Upper lobe of left lung (tissue), 6 donors: ENCODE results near the gene MARK3. TPM values are rescaled to one million over a fixed set of nuclear protein-coding genes. Genes with fewer than 3 reads are reported as not detected.
"Not testable (repeated sequence)": the region's sequence is repeated elsewhere in the genome, so short reads cannot be mapped to it uniquely, and the experiment has no call there.

Experiments used
- ATAC-seq, 2 donors: fragments of 200-7000 bp; cut with Tn5 transposase; one replicate each; pipeline ENCODE4 v1.9.1; 2022; ENCODE audit warnings: mild to moderate bottlenecking in 2 of 2, moderate library complexity in 2 of 2; ENCODE audit not compliant: low FRiP score in 2 of 2
- DNase-seq, 2 donors: peaks; one replicate each; pipeline ENCODE4 v3.0.0-alpha.2; 2019 to 2020
- H3K27ac ChIP-seq, 4 donors: fragments of 200-600 bp; sonication (generic); one replicate each; pipeline ENCODE4 v1.5.1; 2016 to 2019
- H3K27me3 ChIP-seq, 4 donors: fragments of 200-600 bp; sonication (generic); one replicate each; pipeline ENCODE4 v1.5.1; 2017 to 2019
- H3K36me3 ChIP-seq, 4 donors: fragments of 200-600 bp; sonication (generic); one replicate each; pipeline ENCODE4 v1.5.1; 2016 to 2019
- H3K4me1 ChIP-seq, 4 donors: fragments of 200-600 bp; sonication (generic); one replicate each; pipeline ENCODE4 v1.5.1; 2018 to 2019
- H3K4me3 ChIP-seq, 4 donors: fragments of 200-600 bp; sonication (generic); one replicate each; pipeline ENCODE4 v1.5.1; 2017 to 2019; ENCODE audit warnings: mild to moderate bottlenecking in 2 of 4, moderate library complexity in 1 of 4
- H3K9me3 ChIP-seq, 4 donors: fragments of 200-600 bp; sonication (generic); one replicate each; pipeline ENCODE4 v1.5.1; 2018 to 2019
- CTCF ChIP-seq, 6 experiments: fragments of 450-650 bp in 4 of 6; fragments of 200-600 bp in 2 of 6; sonication (generic) in 2 of 6; IDR thresholded peaks; one replicate each; pipeline ENCODE4 v1.5.1; 2016 to 2019; ENCODE audit warnings: antibody characterized with exemption in 6 of 6
- EP300 ChIP-seq, 4 donors: sonication (generic); formaldehyde crosslinking; IDR thresholded peaks; one replicate each; pipeline ENCODE4 v1.5.1; 2017; ENCODE audit warnings: antibody characterized with exemption in 4 of 4, control low read depth in 2 of 4
- POLR2A ChIP-seq, 4 donors: fragments of 450-650 bp; IDR thresholded peaks; one replicate each; pipeline ENCODE4 v1.5.1; 2016 to 2017; ENCODE audit warnings: antibody characterized with exemption in 4 of 4, mild to moderate bottlenecking in 2 of 4
- POLR2AphosphoS5 ChIP-seq, 2 donors: sonication (generic); formaldehyde crosslinking; IDR thresholded peaks; one replicate each; pipeline ENCODE4 v1.5.1; 2017; ENCODE audit warnings: antibody characterized with exemption in 2 of 2
- WGBS, 2 donors: methylation state at CpG; one replicate each; pipeline ENCODE4 v1.1.5; 2017 to 2018; 5-methylcytosine and 5-hydroxymethylcytosine counted together
- total RNA-seq, 6 donors: library from RNA; depleted of rRNA in 4 of 6; stranded (reverse); fragments of >200 nt in 4 of 6; gene quantifications; one replicate each; pipeline versions ENCODE4 v1.1.0 to v1.2.1, GENCODE V29; 2016 to 2021
- donor health status: DM: no; HTN: no; CAD: no; lungs with moderate emphysema.
- donor health status: DM: no; HTN: yes; CAD: no; lungs with severe emphysema.

MARK3 gene
- total RNA-seq, 6 donors from 2014 or later: 84.5 to 190 (median 132) TPM

- Histone ChIP-seq H3K27ac (peak overlapping the region in 1 of 4 donors; percentile 35), H3K36me3 (peaks cover 7 to 65% (median 45%) of the 10 kb centered on the region in 4 donors), H3K4me1 (peaks cover 8 to 20% (median 13%) of the 10 kb centered on the region in 4 donors), H3K27me3 (no peaks in the 10 kb centered on the region), H3K9me3 (no peaks in the 10 kb centered on the region), H3K4me3 (no peak overlapping the region)
- WGBS, 2 donors: 77 to 79% methylated on average over 16 of the region's 16 CpGs
- no peak for DNase-seq
- TF ChIP-seq POLR2AphosphoS5 (IDR thresholded peaks at IDR 0.05) (no peak), CTCF (IDR thresholded peaks at IDR 0.05) (no peak), EP300 (IDR thresholded peaks at IDR 0.05) (no peak), POLR2A (IDR thresholded peaks at IDR 0.05) (no peak)
- no peak for ATAC-seq
Measured at GRCh38 chr14:103508521-103509329, 123.5 kb downstream of the MARK3 start.

GRCh38 chr14:103509864-103510723, 124.9 kb downstream of the MARK3 start:
- TF ChIP-seq CTCF (IDR thresholded peaks at IDR 0.05): no peak
- TF ChIP-seq EP300 (IDR thresholded peaks at IDR 0.05): no peak
- TF ChIP-seq POLR2AphosphoS5 (IDR thresholded peaks at IDR 0.05): no peak
- no peak for TF ChIP-seq POLR2A (IDR thresholded peaks at IDR 0.05)
- Histone ChIP-seq H3K36me3 (peaks cover 0 to 52% (median 31%) of the 10 kb centered on the region in 4 donors), H3K27me3 (no peaks in the 10 kb centered on the region), H3K9me3 (no peaks in the 10 kb centered on the region), H3K4me3 (no peak overlapping the region), H3K4me1 (peaks cover 10 to 23% (median 15%) of the 10 kb centered on the region in 4 donors), H3K27ac (no peak overlapping the region)
- WGBS, 2 donors: 93 to 97% methylated on average over 10 to 11 of the region's 11 CpGs
- ATAC-seq (no peak), DNase-seq (no peak)

- peak overlapping the region; percentile 6 to 48 (median 26) for H3K27ac ChIP-seq
- H3K4me3 ChIP-seq: no peak overlapping the region
- peaks cover 0 to 44% (median 25%) of the 10 kb centered on the region in 4 donors for H3K36me3 ChIP-seq
- H3K4me1 ChIP-seq: peaks cover 10 to 23% (median 15%) of the 10 kb centered on the region in 4 donors
- WGBS, 2 donors: 84 to 87% methylated on average over 25 to 26 of the region's 26 CpGs
- peak in 1 of 2 donors; percentile 66 for DNase-seq
- H3K9me3 ChIP-seq: no peaks in the 10 kb centered on the region
- ATAC-seq: no peak
- H3K27me3 ChIP-seq: no peaks in the 10 kb centered on the region
- no peak for TF ChIP-seq CTCF (IDR thresholded peaks at IDR 0.05)
- TF ChIP-seq POLR2AphosphoS5 (IDR thresholded peaks at IDR 0.05): no peak
- no peak for TF ChIP-seq EP300 (IDR thresholded peaks at IDR 0.05)
- no peak for TF ChIP-seq POLR2A (IDR thresholded peaks at IDR 0.05)
Measured at GRCh38 chr14:103510724-103511693, 125.8 kb downstream of the MARK3 start.

- not testable (repeated sequence) for DNase-seq, H3K9me3 ChIP-seq, H3K27me3 ChIP-seq, ATAC-seq, H3K4me3 ChIP-seq
- H3K27ac ChIP-seq: peak overlapping the region; percentile 69 to 83 (median 78)
- peaks cover 10 to 23% (median 15%) of the 10 kb centered on the region in 4 donors for H3K4me1 ChIP-seq
- H3K36me3 ChIP-seq: peaks cover 0 to 37% (median 22%) of the 10 kb centered on the region in 4 donors
- WGBS, 2 donors: 85 to 89% methylated on average over 7 to 8 of the region's 8 CpGs
Measured at GRCh38 chr14:103512180-103512579, 127.0 kb downstream of the MARK3 start.
